Kidney (tissue), 14 donors: Measurements from ENCODE around the gene CMIP. TPM values are rescaled to one million over a fixed set of nuclear protein-coding genes. Genes with fewer than 3 reads are reported as not detected.
A peak's percentile ranks its signal among the peaks of the same experiment; 100 is the strongest.

Experiments
- DNase-seq, 5 donors: peaks; one replicate each; pipeline ENCODE4 v3.0.0-alpha.2; 2013 to 2020
- FAIRE-seq: peaks from 2 replicates; lab custom pipeline; 2012; peaks lifted over from hg19 to GRCh38; lab: Jason Lieb, UNC
- H3K27ac ChIP-seq, 2 donors: one replicate each; pipeline ENCODE4 v1.7.0; 2013; ENCODE audit warnings: low read depth in 2 of 2, low read length in 2 of 2, inconsistent platforms in 1 of 2
- H3K27me3 ChIP-seq: one replicate; pipeline ENCODE4 v1.7.1; 2013; ENCODE audit warnings: low read length, inconsistent platforms; ENCODE audit not compliant: control insufficient read depth, insufficient read depth
- H3K36me3 ChIP-seq, 3 donors: one replicate each; pipeline versions ENCODE4 v1.7.0 to v1.7.1; 2013; ENCODE audit warnings: low read length in 3 of 3, control low read depth in 1 of 3, inconsistent platforms in 1 of 3; ENCODE audit not compliant: insufficient read depth in 3 of 3, control insufficient read depth in 2 of 3
- H3K4me1 ChIP-seq, 3 donors: one replicate each; pipeline versions ENCODE4 v1.7.0 to v1.7.1; 2013; ENCODE audit warnings: low read length in 3 of 3, inconsistent platforms in 1 of 3, low read depth in 1 of 3; ENCODE audit not compliant: control insufficient read depth in 2 of 3, insufficient read depth in 2 of 3
- H3K4me3 ChIP-seq, 3 donors: one replicate each; pipeline versions ENCODE4 v1.7.0 to v1.8.1; 2013; ENCODE audit warnings: low read length in 3 of 3, control low read depth in 1 of 3, inconsistent platforms in 1 of 3
- H3K9ac ChIP-seq, 3 donors: one replicate each; pipeline versions ENCODE4 v1.7.0 to v1.7.1; 2013; ENCODE audit warnings: low read length in 3 of 3, control low read depth in 1 of 3, inconsistent platforms in 1 of 3
- H3K9me3 ChIP-seq, 3 donors: one replicate each; pipeline versions ENCODE4 v1.7.0 to v1.7.1; 2013; ENCODE audit warnings: low read length in 3 of 3, control low read depth in 1 of 3, inconsistent platforms in 1 of 3; ENCODE audit not compliant: control insufficient read depth in 2 of 3, insufficient read depth in 1 of 3
- CTCF ChIP-seq: IDR thresholded peaks from 3 replicates; pipeline ENCODE4 v1.5.1; 2012; ENCODE audit warnings: mild to moderate bottlenecking, moderate library complexity, borderline replicate concordance; ENCODE audit not compliant: insufficient read depth; ENCODE audit errors: extremely low read depth
- intact Hi-C: fragments of 100-400 bp; cut with DNase I; formaldehyde crosslinking; loops from one replicate; pipeline ENCODE4 v1.11.1; 2022
- polyA plus RNA-seq: library from polyadenylated mRNA; stranded (reverse); fragments of 350-450 nt; fragmentation: Illumina TruSeq; extraction: RNeasy Lipid Tissue Mini Kit (QIAGEN cat#74804); gene quantifications from one replicate; pipeline ENCODE4 v1.2.3, GENCODE V29; 2014; ENCODE audit warnings: low read depth, low replicate concordance; ENCODE audit not compliant: insufficient read depth
- total RNA-seq: library from RNA; stranded (reverse); fragmentation: NEBNext Ultra II Directional; extraction: Animal tissue kit (Norgen Biotek cat#: 25700); gene quantifications from one replicate; pipeline ENCODE4 v1.2.1, GENCODE V29; 2021
- donor health status: control.
- donor health status: control.
- donor health status: control.
- donor health status: control.
- donor health status: control.
- donor health status: DM: yes; HTN: yes; CAD: no.
- donor health status: Normal renal cell carcinoma (clear cell type).

Gene CMIP
- total and polyA plus RNA-seq, 2 donors from 2014 or later: 16.6 to 65.7 TPM

- Histone ChIP-seq H3K36me3 (peaks cover 0 to 4% (median 0%) of the 10 kb centered on the region in 3 donors), H3K9me3 (no peaks in the 10 kb centered on the region), H3K4me1 (peaks cover 11 to 25% (median 17%) of the 10 kb centered on the region in 3 donors), H3K27ac (peak overlapping the region; percentile 77 to 80), H3K27me3 (no peaks in the 10 kb centered on the region), H3K4me3 (peak overlapping the region in 2 of 3 donors; percentile 13 to 18), H3K9ac (peak overlapping the region in 1 of 3 donors; percentile 66)
- FAIRE-seq (no peak), DNase-seq (peak; percentile 90 to 96 (median 94))
- no peak for TF ChIP-seq CTCF
- intact Hi-C loops: no loop called here
These were observed 206.5 kb downstream of the CMIP start for GRCh38 chr16:81650982-81651562.

GRCh38 chr16:81651758-81652718, 207.4 kb downstream of the CMIP start:
- peak overlapping the region; percentile 64 to 76 for H3K27ac ChIP-seq
- peak in 4 of 5 donors; percentile 86 to 90 (median 89) for DNase-seq
- intact Hi-C loops: no loop called here

GRCh38 chr16:81652798-81653505, 208.3 kb downstream of the CMIP start:
- DNase-seq (no peak), FAIRE-seq (no peak)
- Histone ChIP-seq H3K9ac (no peak overlapping the region), H3K27me3 (no peaks in the 10 kb centered on the region), H3K9me3 (no peaks in the 10 kb centered on the region), H3K4me1 (peaks cover 11 to 25% (median 17%) of the 10 kb centered on the region in 3 donors), H3K36me3 (peaks cover 0 to 8% (median 2%) of the 10 kb centered on the region in 3 donors), H3K27ac (no peak overlapping the region), H3K4me3 (peak overlapping the region in 2 of 3 donors; percentile 3 to 16)
- no peak for TF ChIP-seq CTCF
- intact Hi-C loops: no loop called here

More at GRCh38 chr16:81651758-81652718, 207.4 kb downstream of the CMIP start:
- H3K9ac ChIP-seq: peak overlapping the region in 1 of 3 donors; percentile 52
- H3K27me3 ChIP-seq: no peaks in the 10 kb centered on the region
- H3K9me3 ChIP-seq: no peaks in the 10 kb centered on the region
- H3K4me3 ChIP-seq: peak overlapping the region in 1 of 3 donors; percentile 16
- no peak for FAIRE-seq
- peaks cover 11 to 25% (median 17%) of the 10 kb centered on the region in 3 donors for H3K4me1 ChIP-seq
- TF ChIP-seq CTCF: no peak
- peaks cover 0 to 4% (median 0%) of the 10 kb centered on the region in 3 donors for H3K36me3 ChIP-seq
